CD4-positive, alpha-beta T cell treated with Interleukin-10 for 1 hour (primary cell): ENCODE data around the gene PCDHGA10.
"Not testable (repeated sequence)": the region's sequence is repeated elsewhere in the genome, so short reads cannot be mapped to it uniquely, and the experiment has no call there.

Source experiments
- DNase-seq: peaks from one replicate; pipeline ENCODE4 v3.0.0-alpha.2; 2020

The PCDHGA10 gene

DNA sequence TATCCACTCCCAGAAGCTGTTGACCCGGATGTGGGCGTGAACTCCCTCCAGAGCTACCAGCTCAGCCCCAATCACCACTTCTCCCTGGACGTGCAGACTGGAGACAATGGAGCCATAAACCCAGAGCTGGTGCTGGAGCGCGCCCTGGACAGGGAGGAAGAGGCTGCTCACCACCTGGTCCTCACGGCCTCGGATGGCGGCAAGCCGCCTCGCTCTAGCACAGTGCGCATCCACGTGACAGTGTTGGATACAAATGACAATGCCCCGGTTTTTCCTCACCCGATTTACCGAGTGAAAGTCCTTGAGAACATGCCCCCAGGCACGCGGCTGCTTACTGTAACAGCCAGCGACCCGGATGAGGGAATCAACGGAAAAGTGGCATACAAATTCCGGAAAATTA is 19.5 kb upstream of the PCDHGA10 start:
- DNase-seq = no peak

DNA sequence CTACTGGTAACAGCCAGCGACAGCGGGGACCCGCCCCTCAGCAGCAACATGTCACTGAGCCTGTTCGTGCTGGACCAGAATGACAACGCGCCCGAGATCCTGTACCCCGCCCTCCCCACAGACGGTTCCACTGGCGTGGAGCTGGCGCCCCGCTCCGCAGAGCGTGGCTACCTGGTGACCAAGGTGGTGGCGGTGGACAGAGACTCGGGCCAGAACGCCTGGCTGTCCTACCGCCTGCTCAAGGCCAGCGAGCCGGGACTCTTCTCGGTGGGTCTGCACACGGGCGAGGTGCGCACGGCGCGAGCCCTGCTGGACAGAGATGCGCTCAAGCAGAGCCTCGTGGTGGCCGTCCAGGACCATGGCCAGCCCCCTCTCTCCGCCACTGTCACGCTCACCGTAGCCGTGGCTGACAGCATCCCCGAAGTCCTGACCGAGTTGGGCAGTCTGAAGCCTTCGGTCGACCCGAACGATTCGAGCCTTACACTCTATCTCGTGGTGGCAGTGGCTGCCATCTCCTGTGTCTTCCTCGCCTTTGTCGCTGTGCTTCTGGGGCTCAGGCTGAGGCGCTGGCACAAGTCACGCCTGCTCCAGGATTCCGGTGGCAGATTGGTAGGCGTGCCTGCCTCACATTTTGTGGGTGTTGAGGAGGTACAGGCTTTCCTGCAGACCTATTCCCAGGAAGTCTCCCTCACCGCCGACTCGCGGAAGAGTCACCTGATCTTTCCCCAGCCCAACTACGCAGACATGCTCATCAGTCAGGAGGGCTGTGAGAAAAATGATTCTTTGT is 18.2 kb upstream of the PCDHGA10 start:
- not testable (repeated sequence) for DNase-seq

GRCh38 chr5:141397756-141398551 is 14.8 kb upstream of the PCDHGA10 start, which contains the start of gene PCDHGB5:
Gene PCDHGB5, plus strand, starts transcription at chr5:141397947. Its CDS starts 181 bp downstream, at chr5:141398128.
- peak; percentile 44 for DNase-seq

- DNase-seq = no peak
Observed at GRCh38 chr5:141398608-141399007, 14.2 kb upstream of the PCDHGA10 start.

DNA sequence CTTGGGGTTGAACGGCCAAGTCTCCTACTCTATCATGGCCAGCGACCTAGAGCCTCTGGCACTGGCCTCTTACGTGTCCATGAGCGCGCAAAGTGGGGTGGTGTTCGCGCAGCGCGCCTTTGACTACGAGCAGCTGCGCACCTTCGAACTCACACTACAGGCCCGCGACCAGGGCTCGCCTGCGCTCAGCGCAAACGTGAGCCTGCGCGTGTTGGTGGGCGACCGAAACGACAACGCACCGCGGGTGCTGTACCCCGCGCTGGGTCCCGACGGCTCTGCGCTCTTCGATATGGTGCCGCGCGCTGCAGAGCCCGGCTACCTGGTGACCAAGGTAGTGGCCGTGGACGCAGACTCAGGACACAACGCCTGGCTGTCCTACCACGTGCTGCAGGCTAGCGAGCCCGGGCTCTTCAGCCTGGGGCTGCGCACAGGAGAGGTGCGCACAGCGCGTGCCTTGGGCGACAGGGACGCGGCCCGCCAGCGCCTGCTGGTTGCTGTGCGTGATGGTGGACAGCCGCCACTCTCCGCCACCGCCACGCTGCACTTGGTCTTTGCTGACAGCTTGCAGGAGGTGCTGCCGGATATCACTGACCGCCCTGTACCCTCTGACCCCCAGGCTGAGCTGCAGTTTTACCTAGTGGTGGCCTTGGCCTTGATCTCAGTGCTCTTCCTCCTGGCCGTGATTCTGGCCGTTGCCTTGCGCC is 13.1 kb upstream of the PCDHGA10 start:
- DNase-seq = no peak

DNA sequence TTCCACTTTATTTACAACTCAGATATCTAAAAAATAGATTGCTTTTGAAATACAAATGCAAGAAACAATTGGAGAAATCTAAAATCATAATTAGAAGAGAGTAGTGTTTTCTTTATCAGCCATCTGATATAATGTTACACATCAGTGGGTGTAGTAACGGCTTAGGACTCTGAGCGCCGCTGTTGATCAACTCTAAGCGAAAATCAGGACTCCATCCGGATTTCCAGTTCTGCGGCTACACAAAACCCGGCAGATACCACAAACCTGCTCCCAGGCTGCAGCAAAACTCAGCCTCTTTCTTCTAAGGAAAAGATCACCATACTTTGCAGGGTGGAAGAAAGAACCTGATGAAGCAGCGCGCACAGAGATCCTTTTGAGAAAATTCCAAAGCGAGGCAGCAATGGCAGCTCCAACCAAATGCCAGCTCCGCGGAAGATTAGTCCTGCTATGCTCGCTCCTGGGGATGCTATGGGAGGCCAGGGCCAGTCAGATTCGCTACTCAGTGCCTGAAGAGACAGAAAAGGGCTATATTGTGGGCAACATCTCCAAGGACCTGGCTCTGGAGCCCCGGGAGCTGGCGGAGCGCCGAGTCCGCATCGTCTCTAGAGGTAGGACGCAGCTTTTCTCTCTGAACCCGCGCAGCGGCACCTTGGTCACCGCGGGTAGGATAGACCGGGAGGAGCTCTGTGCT is 10.1 kb upstream of the PCDHGA10 start, which contains the start of gene PCDHGA9:
TSS of gene PCDHGA9 (plus strand) at position 226 of the 691 bp plus-strand sequence. CDS start at position 401, 175 bp downstream.
- no peak for DNase-seq

DNA sequence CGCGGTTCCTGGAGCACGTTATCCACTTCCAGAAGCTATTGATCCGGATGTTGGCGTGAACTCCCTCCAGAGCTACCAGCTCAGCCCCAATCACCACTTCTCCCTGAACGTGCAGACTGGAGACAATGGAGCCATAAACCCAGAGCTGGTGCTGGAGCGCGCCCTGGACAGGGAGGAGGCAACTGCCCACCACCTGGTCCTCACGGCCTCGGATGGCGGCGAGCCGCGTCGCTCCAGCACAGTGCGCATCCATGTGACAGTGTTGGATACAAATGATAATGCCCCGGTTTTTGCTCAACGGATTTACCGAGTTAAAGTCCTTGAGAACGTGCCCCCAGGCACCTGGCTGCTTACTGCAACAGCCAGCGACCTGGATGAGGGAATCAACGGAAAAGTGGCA is 9.4 kb upstream of the PCDHGA10 start:
- no peak for DNase-seq

DNA sequence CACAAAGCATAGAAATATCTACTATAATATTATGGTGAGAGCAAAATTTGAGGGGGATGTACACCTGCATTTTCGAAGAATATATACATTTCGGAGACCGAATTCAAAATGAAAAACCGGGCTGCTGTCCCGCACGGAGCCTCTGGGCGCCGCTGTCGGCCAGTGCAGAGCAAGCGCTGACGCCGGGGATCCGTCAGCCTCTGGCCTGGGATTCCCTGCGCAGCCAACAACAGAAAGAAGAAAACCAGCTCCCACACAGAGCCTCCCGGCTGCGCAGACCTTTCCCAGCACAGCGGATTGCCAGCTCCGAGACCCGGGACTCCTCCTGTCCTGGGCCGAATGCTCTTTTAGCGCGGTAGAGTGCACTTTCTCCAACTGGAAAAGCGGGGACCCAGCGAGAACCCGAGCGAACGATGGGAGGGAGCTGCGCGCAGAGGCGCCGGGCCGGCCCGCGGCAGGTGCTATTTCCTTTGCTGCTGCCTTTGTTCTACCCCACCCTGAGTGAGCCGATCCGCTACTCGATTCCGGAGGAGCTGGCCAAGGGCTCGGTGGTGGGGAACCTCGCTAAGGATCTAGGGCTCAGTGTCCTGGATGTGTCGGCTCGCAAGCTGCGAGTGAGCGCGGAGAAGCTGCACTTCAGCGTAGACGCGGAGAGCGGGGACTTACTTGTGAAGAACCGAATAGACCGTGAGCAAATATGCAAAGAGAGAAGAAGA is 4.8 kb upstream of the PCDHGA10 start, which contains the start of gene PCDHGB6:
TSS of gene PCDHGB6 (plus strand) at position 232 of the 716 bp plus-strand sequence. CDS start at position 414, 182 bp downstream.
- peak; percentile 50 for DNase-seq

GRCh38 chr5:141409598-141410306 is 3.0 kb upstream of the PCDHGA10 start:
- DNase-seq = no peak

DNA sequence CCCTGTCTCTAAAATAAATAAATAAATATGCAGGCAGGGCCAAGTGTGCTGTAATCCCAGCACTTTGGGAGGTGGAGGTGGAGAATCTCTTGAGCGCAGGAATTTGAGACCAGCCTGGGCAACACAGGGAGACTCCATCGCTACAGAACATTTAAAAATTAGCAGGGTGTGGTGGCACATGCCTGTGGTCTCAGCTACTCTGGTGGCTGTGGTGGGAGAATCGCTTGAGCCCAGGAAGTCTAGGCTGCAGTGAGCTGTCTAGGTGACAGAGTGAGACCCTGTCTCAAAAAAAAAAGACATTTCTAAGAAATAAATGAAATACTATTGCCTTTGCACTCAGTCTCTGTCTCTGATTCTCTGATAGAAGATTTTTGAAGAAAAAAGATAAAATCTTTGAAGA is 1.2 kb upstream of the PCDHGA10 start:
- no peak for DNase-seq

- no peak for DNase-seq
Observed at GRCh38 chr5:141413540-141414069, 818 bp downstream of the PCDHGA10 start.

GRCh38 chr5:141414548-141415274 is 1.9 kb downstream of the PCDHGA10 start:
- DNase-seq = not testable (repeated sequence)

DNA sequence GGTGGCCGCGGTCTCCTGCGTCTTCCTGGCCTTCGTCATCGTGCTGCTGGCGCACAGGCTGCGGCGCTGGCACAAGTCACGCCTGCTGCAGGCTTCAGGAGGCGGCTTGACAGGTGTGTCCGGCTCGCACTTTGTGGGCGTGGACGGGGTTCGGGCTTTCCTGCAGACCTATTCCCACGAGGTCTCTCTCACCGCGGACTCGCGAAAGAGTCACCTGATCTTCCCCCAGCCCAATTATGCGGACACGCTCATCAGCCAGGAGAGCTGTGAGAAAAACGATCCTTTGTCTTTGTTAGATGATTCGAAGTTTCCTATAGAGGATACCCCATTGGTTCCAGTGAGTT is 2.5 kb downstream of the PCDHGA10 start:
- not testable (repeated sequence) for DNase-seq

DNA sequence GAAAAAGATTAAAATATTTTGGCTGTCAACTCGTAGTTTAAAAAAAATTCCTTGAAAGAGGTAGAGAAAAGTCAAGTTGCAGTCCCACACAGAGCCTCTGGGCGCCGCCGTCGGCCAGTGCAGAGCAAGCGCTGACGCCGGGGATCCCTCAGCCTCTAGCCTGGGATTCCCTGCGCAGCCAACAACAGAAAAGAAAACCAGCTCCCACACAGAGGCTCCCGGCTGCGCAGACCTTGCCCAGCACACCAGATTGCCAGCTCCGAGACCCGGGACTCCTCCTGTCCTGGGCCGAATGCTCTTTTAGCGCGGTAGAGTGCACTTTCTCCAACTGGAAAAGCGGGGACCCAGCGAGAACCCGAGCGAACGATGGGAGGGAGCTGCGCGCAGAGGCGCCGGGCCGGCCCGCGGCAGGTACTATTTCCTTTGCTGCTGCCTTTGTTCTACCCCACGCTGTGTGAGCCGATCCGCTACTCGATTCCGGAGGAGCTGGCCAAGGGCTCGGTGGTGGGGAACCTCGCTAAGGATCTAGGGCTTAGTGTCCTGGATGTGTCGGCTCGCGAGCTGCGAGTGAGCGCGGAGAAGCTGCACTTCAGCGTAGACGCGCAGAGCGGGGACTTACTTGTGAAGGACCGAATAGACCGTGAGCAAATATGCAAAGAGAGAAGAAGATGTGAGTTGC is 4.8 kb downstream of the PCDHGA10 start, which contains the start of gene PCDHGB7:
TSS of gene PCDHGB7 (plus strand) at position 184 of the 679 bp plus-strand sequence. CDS start at position 367, 183 bp downstream.
- peak; percentile 46 for DNase-seq

- no peak for DNase-seq
Observed at GRCh38 chr5:141419074-141419880, 6.5 kb downstream of the PCDHGA10 start.

DNA sequence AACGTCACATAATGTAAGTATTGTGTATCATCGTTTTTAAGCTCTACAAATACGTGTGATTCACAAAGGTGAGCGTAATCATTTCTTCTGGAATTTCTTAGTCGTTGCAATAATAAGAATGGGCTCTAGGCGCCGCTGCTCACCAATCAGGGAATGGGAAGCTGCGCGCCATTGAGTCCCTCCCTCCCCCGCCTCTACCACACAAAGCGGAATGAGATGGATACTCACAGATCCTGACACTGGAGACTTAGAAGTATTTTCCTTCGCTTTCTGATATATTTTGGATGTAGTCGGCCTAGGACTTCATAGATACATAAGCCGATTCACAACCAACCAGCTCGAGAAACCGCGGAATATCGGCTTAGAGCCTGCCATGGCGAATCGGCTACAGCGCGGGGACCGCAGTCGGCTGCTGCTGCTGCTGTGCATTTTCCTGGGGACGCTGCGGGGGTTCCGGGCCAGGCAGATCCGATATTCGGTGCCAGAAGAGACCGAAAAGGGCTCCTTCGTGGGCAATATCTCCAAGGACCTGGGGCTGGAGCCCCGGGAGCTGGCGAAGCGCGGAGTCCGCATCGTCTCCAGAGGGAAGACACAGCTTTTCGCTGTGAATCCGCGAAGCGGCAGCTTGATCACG is 8.2 kb downstream of the PCDHGA10 start, which contains the start of gene PCDHGA11:
TSS of gene PCDHGA11 (plus strand) at position 197 of the 634 bp plus-strand sequence. CDS start at position 374, 177 bp downstream.
- DNase-seq = peak; percentile 52

DNA sequence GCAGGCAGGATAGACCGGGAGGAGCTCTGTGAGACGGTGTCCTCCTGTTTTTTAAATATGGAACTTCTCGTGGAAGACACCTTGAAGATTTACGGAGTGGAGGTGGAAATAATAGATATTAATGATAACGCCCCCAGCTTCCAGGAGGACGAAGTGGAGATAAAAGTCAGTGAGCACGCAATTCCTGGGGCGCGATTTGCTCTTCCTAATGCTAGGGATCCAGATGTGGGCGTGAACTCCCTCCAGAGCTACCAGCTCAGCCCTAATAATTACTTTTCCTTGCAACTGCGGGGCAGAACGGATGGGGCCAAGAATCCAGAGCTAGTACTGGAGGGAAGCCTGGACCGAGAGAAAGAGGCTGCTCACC is 8.7 kb downstream of the PCDHGA10 start:
- no peak for DNase-seq

GRCh38 chr5:141422742-141423291 is 10.0 kb downstream of the PCDHGA10 start:
- no peak for DNase-seq
